Measurements from ENCODE around the gene PDGFA. TPM values are rescaled to one million over a fixed set of nuclear protein-coding genes. Genes with fewer than 3 reads are reported as not detected.

Gene PDGFA
- total RNA-seq, 1 experiment from 2014 or later = 35.8 TPM

- Mint-ChIP-seq H3K9me3 (no peaks in the 10 kb centered on the region), H3K4me3 (no peak overlapping the region), H3K27me3 (ENCODE audit: low read depth) (no peaks in the 10 kb centered on the region), H3K36me3 (ENCODE audit: insufficient read depth in 1 of 3, low read depth in 3 of 3) (peaks cover 0 to 4% (median 0%) of the 10 kb centered on the region in 3 experiments; a peak in 2 of 7 replicates), H3K27ac (no peak overlapping the region; a peak in 1 of 7 replicates), H3K4me1 (no peaks in the 10 kb centered on the region)
- Histone ChIP-seq H2BK20ac (ENCODE audit: low read depth, low read length, poor library complexity, severe bottlenecking) (no peak overlapping the region), H3K9ac (ENCODE audit: extremely low read depth, insufficient read length, low read length) (no peak overlapping the region), H3K18ac (ENCODE audit: insufficient read length, low read depth, low read length) (no peak overlapping the region), H2BK12ac (ENCODE audit: insufficient read length, low read depth, low read length) (no peak overlapping the region), H3K27ac (ENCODE audit: insufficient read length, low read depth, low read length) (no peak overlapping the region), H2BK15ac (ENCODE audit: low read depth, low read length) (no peak overlapping the region), H3T11ph (ENCODE audit: low read length) (no peak overlapping the region), H2BK5ac (ENCODE audit: insufficient read length, low read length) (no peak overlapping the region), H4K20me1 (ENCODE audit: control insufficient read depth, insufficient read depth, insufficient read length) (no peaks in the 10 kb centered on the region), H3K9me3 (ENCODE audit: control insufficient read depth, low read depth, low read length) (no peaks in the 10 kb centered on the region), H3K79me2 (ENCODE audit: insufficient read depth, low read length) (no peaks in the 10 kb centered on the region), H3K27me3 (ENCODE audit: insufficient read depth, low read length) (no peaks in the 10 kb centered on the region), H2BK120ac (ENCODE audit: low read depth, low read length, poor library complexity, severe bottlenecking) (no peak overlapping the region), H3K23me2 (ENCODE audit: insufficient read length, low read depth, low read length, poor library complexity, severe bottlenecking) (no peaks in the 10 kb centered on the region), H2AFZ (ENCODE audit: low read length) (no peak overlapping the region), H4K91ac (ENCODE audit: insufficient read length, low read depth, low read length) (no peak overlapping the region), H3K4me1 (ENCODE audit: insufficient read depth, low read length) (no peaks in the 10 kb centered on the region), H4K5ac (ENCODE audit: insufficient read length, low read depth, low read length) (no peak overlapping the region), H3K56ac (ENCODE audit: insufficient read length, low read depth, low read length) (no peak overlapping the region), H3K79me1 (ENCODE audit: insufficient read depth, low read depth, low read length, poor library complexity, severe bottlenecking) (no peaks in the 10 kb centered on the region), H2AK5ac (ENCODE audit: insufficient read length, low read length) (no peak overlapping the region), H3K14ac (ENCODE audit: insufficient read depth, low read length) (no peak overlapping the region), H3K23ac (ENCODE audit: insufficient read length, low read depth, low read length) (no peak overlapping the region), H4K8ac (replicated peaks; ENCODE audit: insufficient read length, low read depth, low read length) (no peak overlapping the region), H3K4me2 (ENCODE audit: insufficient read depth, insufficient read length, low read length) (no peak overlapping the region), H3K4ac (ENCODE audit: low read depth, low read length) (no peak overlapping the region)
- TF ChIP-seq CTCF (conservative IDR thresholded peaks at IDR 0.05) = no peak
- no CpG with 5 or more reads among the region's 43 CpGs for WGBS (ENCODE audit: extremely low coverage, insufficient read length, low lambda C conversion rate)
- DNase-seq = no peak
These were observed 29.6 kb upstream of the PDGFA start for GRCh38 chr7:549066-549890.

Measured in H9 (cell line).